ENCODE results near the gene CPNE2.

The CPNE2 gene

GRCh38 chr16:57127037-57127763 lies 34.8 kb downstream of the CPNE2 start:
- DNase-seq = no peak

GRCh38 chr16:57127836-57128235 lies 35.5 kb downstream of the CPNE2 start:
- no peak for DNase-seq

GRCh38 chr16:57128771-57129389 lies 36.5 kb downstream of the CPNE2 start:
- no peak for DNase-seq

GRCh38 chr16:57130950-57131321 lies 38.6 kb downstream of the CPNE2 start:
- no peak for DNase-seq

- no peak for DNase-seq
Observed at GRCh38 chr16:57131351-57131970, 39.1 kb downstream of the CPNE2 start.

GRCh38 chr16:57132470-57132869 lies 40.1 kb downstream of the CPNE2 start:
- DNase-seq = no peak

- DNase-seq = no peak
Observed at GRCh38 chr16:57133031-57133430, 40.6 kb downstream of the CPNE2 start.

GRCh38 chr16:57133886-57134285 lies 41.5 kb downstream of the CPNE2 start:
- DNase-seq = no peak

GRCh38 chr16:57134982-57135381 lies 42.6 kb downstream of the CPNE2 start:
- DNase-seq = no peak

GRCh38 chr16:57137043-57137442 lies 44.7 kb downstream of the CPNE2 start:
- no peak for DNase-seq

- DNase-seq = no peak
Observed at GRCh38 chr16:57137566-57138273, 45.3 kb downstream of the CPNE2 start.

- DNase-seq = no peak
Observed at GRCh38 chr16:57138281-57138935, 46.0 kb downstream of the CPNE2 start.

GRCh38 chr16:57140931-57141668 lies 48.7 kb downstream of the CPNE2 start:
- DNase-seq = no peak

GRCh38 chr16:57141822-57142631 lies 49.6 kb downstream of the CPNE2 start:
- DNase-seq = no peak

GRCh38 chr16:57143149-57143921 lies 51.0 kb downstream of the CPNE2 start:
- no peak for DNase-seq

- no peak for DNase-seq
Observed at GRCh38 chr16:57144027-57144426, 51.6 kb downstream of the CPNE2 start.

- no peak for DNase-seq
Observed at GRCh38 chr16:57145046-57146021, 53.0 kb downstream of the CPNE2 start.

GRCh38 chr16:57146040-57146647 lies 53.8 kb downstream of the CPNE2 start:
- DNase-seq = no peak

- DNase-seq = no peak
Observed at GRCh38 chr16:57146735-57147134, 54.4 kb downstream of the CPNE2 start.

Measured in NCI-H187 treated with DMSO at 0.1 percent for 48 hours (cell line).